Parathyroid adenoma (tissue), 2 donors: ENCODE measurements around the gene SLC1A3.

ENCODE experiments used
- H2AFZ ChIP-seq: fragments of 300-600 bp; sonication (generic); one replicate; pipeline ENCODE4 v1.7.0; 2017; ENCODE audit warnings: antibody characterized with exemption, mild to moderate bottlenecking
- H3K27ac ChIP-seq: fragments of 300-600 bp; sonication (generic); one replicate; pipeline ENCODE4 v1.7.0; 2017
- H3K27me3 ChIP-seq: fragments of 300-600 bp; sonication (generic); one replicate; pipeline ENCODE4 v1.7.0; 2017; ENCODE audit warnings: low read length; ENCODE audit not compliant: control insufficient read depth, insufficient read depth
- H3K36me3 ChIP-seq: fragments of 300-600 bp; sonication (generic); one replicate; pipeline ENCODE4 v1.7.0; 2017; ENCODE audit warnings: low read length; ENCODE audit not compliant: control insufficient read depth, insufficient read depth
- H3K4me1 ChIP-seq: fragments of 300-600 bp; sonication (generic); one replicate; pipeline ENCODE4 v1.7.0; 2017; ENCODE audit warnings: control low read depth
- H3K4me2 ChIP-seq: fragments of 300-600 bp; sonication (generic); one replicate; pipeline ENCODE4 v1.7.0; 2017; ENCODE audit warnings: low read length
- H3K4me3 ChIP-seq: fragments of 300-600 bp; sonication (generic); one replicate; pipeline ENCODE4 v1.7.0; 2017; ENCODE audit warnings: low read depth, low read length
- H3K79me2 ChIP-seq: fragments of 300-600 bp; sonication (generic); one replicate; pipeline ENCODE4 v1.7.0; 2017; ENCODE audit warnings: control low read depth
- H3K9ac ChIP-seq: fragments of 300-600 bp; sonication (generic); one replicate; pipeline ENCODE4 v1.7.0; 2017; ENCODE audit warnings: mild to moderate bottlenecking
- H3K9me3 ChIP-seq: fragments of 300-600 bp; sonication (generic); one replicate; pipeline ENCODE4 v1.7.0; 2017; ENCODE audit warnings: low read length; ENCODE audit not compliant: control insufficient read depth
- CTCF ChIP-seq: fragments of 300-600 bp; sonication (generic); IDR thresholded peaks from one replicate; pipeline ENCODE4 v1.7.0; 2017; ENCODE audit warnings: antibody characterized with exemption, mild to moderate bottlenecking
- donor health status: primary hyperparathyroidism.

The SLC1A3 gene

GRCh38 chr5:36637516-36637915 is 31.1 kb downstream of the SLC1A3 start:
- H3K9me3 ChIP-seq, result no peaks in the 10 kb centered on the region
- no peaks in the 10 kb centered on the region for H3K79me2 ChIP-seq
- no peaks in the 10 kb centered on the region for H3K36me3 ChIP-seq
- H3K9ac ChIP-seq, result no peak overlapping the region
- H3K27me3 ChIP-seq, result no peaks in the 10 kb centered on the region
- no peak overlapping the region for H3K4me2 ChIP-seq
- no peak overlapping the region for H2AFZ ChIP-seq
- no peak for TF ChIP-seq CTCF
- H3K27ac ChIP-seq, result no peak overlapping the region
- H3K4me3 ChIP-seq, result no peak overlapping the region
- H3K4me1 ChIP-seq, result no peaks in the 10 kb centered on the region

GRCh38 chr5:36638056-36638455 is 31.6 kb downstream of the SLC1A3 start:
- no peak for TF ChIP-seq CTCF
- H3K27ac ChIP-seq, result no peak overlapping the region

GRCh38 chr5:36640949-36641348 is 34.5 kb downstream of the SLC1A3 start:
- TF ChIP-seq CTCF, result no peak
- Histone ChIP-seq H3K9ac (no peak overlapping the region), H3K4me1 (no peaks in the 10 kb centered on the region), H3K36me3 (no peaks in the 10 kb centered on the region), H3K4me2 (no peak overlapping the region), H2AFZ (no peak overlapping the region), H3K9me3 (no peaks in the 10 kb centered on the region), H3K27ac (no peak overlapping the region), H3K79me2 (no peaks in the 10 kb centered on the region), H3K4me3 (no peak overlapping the region), H3K27me3 (no peaks in the 10 kb centered on the region)

More at GRCh38 chr5:36638056-36638455, 31.6 kb downstream of the SLC1A3 start:
- no peak overlapping the region for H2AFZ ChIP-seq
- no peak overlapping the region for H3K4me3 ChIP-seq
- H3K9ac ChIP-seq, result no peak overlapping the region
- no peaks in the 10 kb centered on the region for H3K36me3 ChIP-seq
- H3K4me1 ChIP-seq, result no peaks in the 10 kb centered on the region
- no peaks in the 10 kb centered on the region for H3K27me3 ChIP-seq
- no peaks in the 10 kb centered on the region for H3K79me2 ChIP-seq
- H3K4me2 ChIP-seq, result no peak overlapping the region
- H3K9me3 ChIP-seq, result no peaks in the 10 kb centered on the region

- no peak for TF ChIP-seq CTCF
Observed at GRCh38 chr5:36641431-36641830, 35.0 kb downstream of the SLC1A3 start.

GRCh38 chr5:36642089-36642488 is 35.7 kb downstream of the SLC1A3 start:
- Histone ChIP-seq H3K4me3 (no peak overlapping the region), H3K4me2 (no peak overlapping the region), H3K9ac (no peak overlapping the region), H2AFZ (no peak overlapping the region), H3K27me3 (no peaks in the 10 kb centered on the region), H3K4me1 (no peaks in the 10 kb centered on the region), H3K79me2 (no peaks in the 10 kb centered on the region), H3K9me3 (no peaks in the 10 kb centered on the region), H3K27ac (no peak overlapping the region), H3K36me3 (no peaks in the 10 kb centered on the region)
- TF ChIP-seq CTCF, result no peak

More at GRCh38 chr5:36641431-36641830, 35.0 kb downstream of the SLC1A3 start:
- H3K4me1 ChIP-seq, result no peaks in the 10 kb centered on the region
- H3K27me3 ChIP-seq, result no peaks in the 10 kb centered on the region
- no peaks in the 10 kb centered on the region for H3K36me3 ChIP-seq
- no peaks in the 10 kb centered on the region for H3K79me2 ChIP-seq
- H3K27ac ChIP-seq, result no peak overlapping the region
- no peak overlapping the region for H3K4me3 ChIP-seq
- no peak overlapping the region for H3K9ac ChIP-seq
- no peak overlapping the region for H3K4me2 ChIP-seq
- H2AFZ ChIP-seq, result no peak overlapping the region
- H3K9me3 ChIP-seq, result no peaks in the 10 kb centered on the region
